ENCODE results near the gene TAOK3. TPM values are rescaled to one million over a fixed set of nuclear protein-coding genes. Genes with fewer than 3 reads are reported as not detected.
"Not testable (repeated sequence)": the region's sequence is repeated elsewhere in the genome, so short reads cannot be mapped to it uniquely, and the experiment has no call there.

TAOK3 gene
- total and polyA plus RNA-seq, 2 donors (not counting 1 experiment from before 2014, with no cell fraction given), result 30.0 to 80.4 TPM

GRCh38 chr12:118354903-118355302, 17.8 kb downstream of the TAOK3 start:
- peaks cover 21 to 38% of the 10 kb centered on the region in 2 donors for H3K4me1 ChIP-seq (ENCODE audit: control insufficient read depth in 2 of 2, insufficient read depth in 2 of 2, low read length in 2 of 2)
- H3K79me2 ChIP-seq (ENCODE audit: control insufficient read depth, insufficient read depth, low read length), result peaks cover 98% of the 10 kb centered on the region
- H3K36me3 ChIP-seq (replicated peaks in 1 of 2; ENCODE audit: control extremely low read depth in 1 of 2, control insufficient read depth in 1 of 2, extremely low read depth in 1 of 2, insufficient read depth in 2 of 2, low read length in 1 of 2), result peaks cover 7 to 9% of the 10 kb centered on the region in 2 experiments
- peaks cover 25% of the 10 kb centered on the region for H4K20me1 ChIP-seq (ENCODE audit: control insufficient read depth, insufficient read depth, low read length, poor library complexity, severe bottlenecking)
- ATAC-seq (ENCODE audit: low read depth) (no peak), DNase-seq (no peak)
- H3K9me3 ChIP-seq (ENCODE audit: control extremely low read depth in 1 of 3, control insufficient read depth in 2 of 3, insufficient read depth in 1 of 3, low read length in 2 of 3), result peaks cover 0 to 9% (median 2%) of the 10 kb centered on the region in 3 donors
- Mint-ChIP-seq H3K4me1 (peaks cover 50% of the 10 kb centered on the region), H3K4me3 (no peak overlapping the region), H3K27ac (no peak overlapping the region), H3K27me3 (no peaks in the 10 kb centered on the region), H3K9me3 (ENCODE audit: insufficient read depth) (peaks cover 2% of the 10 kb centered on the region)
- H2AFZ ChIP-seq (ENCODE audit: insufficient read depth, low read depth, low read length, poor library complexity, severe bottlenecking), result no peak overlapping the region
- no CpG with 5 or more reads among the region's 1 CpG for WGBS (ENCODE audit: insufficient coverage)
- H3K27ac ChIP-seq (ENCODE audit: low read length in 2 of 2), result peak overlapping the region in 1 of 2 donors; percentile 5
- CTCF ChIA-PET, result interaction anchor here (0.6 to 1.7 kb wide), 4 partner anchors 10 to 21 kb away, joined by 4 to 8 read pairs (median 6); partner anchors contain the start of gene SUDS3
- peak overlapping the region; percentile 9 for H3K4me2 ChIP-seq (replicated peaks; ENCODE audit: low read depth, low read length, poor library complexity, severe bottlenecking)
- intact Hi-C loops (cut with micrococcal nuclease), result loop anchor here (1.0 to 5.0 kb wide), 3 partner anchors 8 to 53 kb away; no protein-coding TSS in a partner anchor
- H3K27me3 ChIP-seq (replicated peaks in 1 of 4; ENCODE audit: control extremely low read depth in 1 of 4, control insufficient read depth in 3 of 4, insufficient read depth in 4 of 4, low read length in 3 of 4), result no peaks in the 10 kb centered on the region
- TF ChIP-seq EZH2 (IDR thresholded peaks at IDR 0.05; ENCODE audit: borderline replicate concordance, insufficient read depth, low read depth, low read length, poor library complexity, severe bottlenecking), result no peak
- TF ChIP-seq CTCF (IDR thresholded peaks at IDR 0.05), result no peak
- no peak overlapping the region for H3K4me3 ChIP-seq (ENCODE audit: control extremely low read depth in 1 of 5, extremely low read depth in 1 of 5, insufficient read depth in 1 of 5, low read depth in 2 of 5, low read length in 4 of 5)
- no peak overlapping the region for H3K9ac ChIP-seq (ENCODE audit: low read length)
- POLR2A ChIA-PET, result interaction anchor here (1.1 to 1.2 kb wide), 2 partner anchors 8 to 21 kb away, joined by 3 read pairs; partner anchors contain the start of gene SUDS3

DNA sequence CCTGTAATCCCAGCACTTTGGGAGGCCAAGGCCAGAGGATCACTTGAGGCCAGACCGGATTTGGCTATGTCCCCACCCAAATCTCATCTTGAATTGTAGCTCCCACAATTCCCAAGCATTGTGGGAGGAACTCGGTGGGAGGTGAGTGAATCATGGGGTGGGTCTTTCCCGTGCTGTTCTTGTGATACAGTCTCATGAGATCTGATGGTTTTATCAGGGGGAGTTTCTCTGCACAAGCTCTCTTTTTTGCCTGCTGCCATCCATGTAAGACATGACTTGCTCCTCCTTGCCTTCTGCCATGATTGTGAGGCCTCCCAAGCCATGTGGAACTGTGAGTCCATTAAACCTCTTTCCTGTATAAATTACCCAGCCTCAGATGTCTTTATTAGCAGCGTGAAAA, 18.2 kb downstream of the TAOK3 start:
- not testable (repeated sequence) for ATAC-seq (ENCODE audit: low read depth); H3K4me3 Mint-ChIP-seq; H3K27ac Mint-ChIP-seq

More for the DNA sequence above, 18.2 kb downstream of the TAOK3 start:
- H3K4me2 ChIP-seq (replicated peaks; ENCODE audit: low read depth, low read length, poor library complexity, severe bottlenecking); DNase-seq; H3K9ac ChIP-seq (ENCODE audit: low read length); H3K27me3 ChIP-seq (replicated peaks in 1 of 4; ENCODE audit: control extremely low read depth in 1 of 4, control insufficient read depth in 3 of 4, insufficient read depth in 4 of 4, low read length in 3 of 4); H3K9me3 Mint-ChIP-seq (ENCODE audit: insufficient read depth); H2AFZ ChIP-seq (ENCODE audit: insufficient read depth, low read depth, low read length, poor library complexity, severe bottlenecking); POLR2A ChIA-PET; H3K36me3 ChIP-seq (replicated peaks in 1 of 2; ENCODE audit: control extremely low read depth in 1 of 2, control insufficient read depth in 1 of 2, extremely low read depth in 1 of 2, insufficient read depth in 2 of 2, low read length in 1 of 2); H3K4me3 ChIP-seq (ENCODE audit: control extremely low read depth in 1 of 5, extremely low read depth in 1 of 5, insufficient read depth in 1 of 5, low read depth in 2 of 5, low read length in 4 of 5); H3K9me3 ChIP-seq (ENCODE audit: control extremely low read depth in 1 of 3, control insufficient read depth in 2 of 3, insufficient read depth in 1 of 3, low read length in 2 of 3); intact Hi-C loops (cut with micrococcal nuclease); H3K27me3 Mint-ChIP-seq: not testable (repeated sequence)
- CTCF ChIA-PET, result interaction anchor here (0.6 to 1.7 kb wide), 3 partner anchors 11 to 21 kb away, joined by 4 to 7 read pairs (median 4); partner anchors contain the start of gene SUDS3
- H3K4me1 Mint-ChIP-seq, result peaks cover 46% of the 10 kb centered on the region
- Histone ChIP-seq H4K20me1 (ENCODE audit: control insufficient read depth, insufficient read depth, low read length, poor library complexity, severe bottlenecking) (peaks cover 25% of the 10 kb centered on the region), H3K79me2 (ENCODE audit: control insufficient read depth, insufficient read depth, low read length) (peaks cover 96% of the 10 kb centered on the region), H3K4me1 (ENCODE audit: control insufficient read depth in 2 of 2, insufficient read depth in 2 of 2, low read length in 2 of 2) (peaks cover 17 to 34% of the 10 kb centered on the region in 2 donors), H3K27ac (ENCODE audit: low read length in 2 of 2) (peak overlapping the region in 1 of 2 donors; percentile 5)
- WGBS (ENCODE audit: insufficient coverage), result 100% methylated on average over 2 of the region's 4 CpGs

Measured in B cell (primary cell).